AG04449 (cell line): ENCODE data around the gene PCSK2.

Experiments
- CTCF ChIA-PET: fragments of 350-600 bp; formaldehyde crosslinking; extraction: SDS; loops from one replicate; lab custom pipeline; 2021; ENCODE audit warnings: antibody characterized with exemption; lab: Yijun Ruan, JAX
- POLR2A ChIA-PET: fragments of 400-600, 350-600 bp; formaldehyde crosslinking; extraction: SDS; loops from one replicate; lab custom pipeline; 2020; ENCODE audit warnings: antibody characterized with exemption, inconsistent platforms; lab: Yijun Ruan, JAX
- DNase-seq: peaks from one replicate; pipeline ENCODE4 v3.0.0-alpha.2; 2010; ENCODE audit warnings: low read depth, low spot score
- H3K4me3 ChIP-seq: 2 replicates; pipeline ENCODE4 v1.5.1; 2011; ENCODE audit warnings: low read depth, mild to moderate bottlenecking, control low read depth, low read length
- CTCF ChIP-seq: IDR thresholded peaks from one replicate; pipeline ENCODE4 v1.5.1; 2011; ENCODE audit warnings: mild to moderate bottlenecking, moderate library complexity, low read length, control low read depth, inconsistent platforms; ENCODE audit not compliant: insufficient read depth; ENCODE audit errors: missing control alignments

The PCSK2 gene

DNA sequence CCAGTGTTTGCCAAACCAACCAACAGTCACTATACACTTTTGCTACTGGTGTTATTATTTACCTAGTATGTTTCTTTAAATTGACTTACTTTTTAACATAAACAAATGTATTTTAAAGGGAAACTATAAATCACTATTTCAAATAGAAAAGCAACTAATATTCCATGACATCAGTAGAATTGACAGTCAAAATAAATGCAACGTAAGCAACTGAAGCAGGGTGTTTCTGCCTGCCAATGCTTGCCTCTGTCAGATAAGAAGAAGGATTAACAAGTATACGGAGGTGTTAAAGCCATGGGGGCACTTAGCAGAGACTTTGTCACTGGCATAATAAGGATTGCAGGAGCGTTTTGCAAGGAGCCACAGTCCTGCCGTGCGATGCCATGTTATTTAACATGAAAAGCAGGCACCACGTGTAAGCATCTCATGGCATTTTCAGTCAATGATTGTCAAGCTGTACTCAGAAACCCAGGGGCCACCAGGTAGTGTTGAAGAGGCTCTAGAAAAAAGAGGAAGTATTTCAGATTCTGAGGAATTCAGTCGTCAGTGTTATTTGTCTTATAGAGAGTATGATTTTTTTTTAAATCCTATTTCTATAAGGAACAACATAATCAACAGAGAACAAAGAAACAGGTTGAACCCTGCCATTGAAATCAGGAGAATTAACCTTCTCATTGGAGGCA lies 172.6 kb downstream of the PCSK2 start:
- ChIA-PET POLR2A (no interaction called here), CTCF (no interaction called here)
- DNase-seq, result no peak
- no peak for TF ChIP-seq CTCF
- no peak overlapping the region for H3K4me3 ChIP-seq

GRCh38 chr20:17403461-17403860 lies 176.6 kb downstream of the PCSK2 start:
- no peak for TF ChIP-seq CTCF
- CTCF ChIA-PET, result no interaction called here
- POLR2A ChIA-PET, result no interaction called here
- DNase-seq, result no peak
- no peak overlapping the region for H3K4me3 ChIP-seq

- H3K4me3 ChIP-seq, result no peak overlapping the region
- no peak for TF ChIP-seq CTCF
- no peak for DNase-seq
- ChIA-PET POLR2A (no interaction called here), CTCF (no interaction called here)
Measured at GRCh38 chr20:17406051-17406590, 179.3 kb downstream of the PCSK2 start.

DNA sequence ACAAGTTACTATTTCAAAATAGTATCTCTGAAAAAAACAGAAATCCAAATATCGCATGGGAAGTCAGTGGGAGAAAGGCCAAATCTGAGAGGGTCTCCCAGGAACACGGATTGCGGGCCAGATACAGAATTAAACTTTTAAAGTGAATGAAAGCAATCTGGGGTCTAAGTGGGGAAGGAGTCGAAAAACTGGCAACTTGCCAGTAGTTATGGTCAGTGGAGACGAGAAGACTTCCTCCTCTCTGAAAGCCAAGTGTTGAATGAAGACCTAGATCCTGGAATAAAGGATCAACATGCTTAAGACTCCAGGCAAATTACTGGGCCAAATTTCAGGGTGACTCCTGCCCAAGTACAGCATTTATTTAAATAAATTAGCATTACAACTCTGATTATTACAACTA lies 180.7 kb downstream of the PCSK2 start:
- POLR2A ChIA-PET, result no interaction called here
- CTCF ChIA-PET, result no interaction called here

GRCh38 chr20:17417225-17417624 lies 190.4 kb downstream of the PCSK2 start:
- CTCF ChIA-PET, result interaction anchor here (0.6 to 2.1 kb wide), 3 partner anchors 14 to 971 kb away, joined by 3 to 6 read pairs (median 3); no protein-coding TSS in a partner anchor
- no peak for TF ChIP-seq CTCF
- no peak for DNase-seq
- no peak overlapping the region for H3K4me3 ChIP-seq
- POLR2A ChIA-PET, result no interaction called here

More for the DNA sequence above, 180.7 kb downstream of the PCSK2 start:
- DNase-seq, result no peak
- no peak overlapping the region for H3K4me3 ChIP-seq
- TF ChIP-seq CTCF, result no peak

- DNase-seq, result no peak
- CTCF ChIA-PET, result interaction anchor here (0.9 to 3.1 kb wide), 3 partner anchors 13 to 617 kb away, joined by 4 to 31 read pairs (median 11); no protein-coding TSS in a partner anchor
- no peak for TF ChIP-seq CTCF
- H3K4me3 ChIP-seq, result no peak overlapping the region
- POLR2A ChIA-PET, result no interaction called here
Measured at GRCh38 chr20:17418737-17419136, 191.9 kb downstream of the PCSK2 start.
